Measurements from ENCODE around the gene CTDP1. TPM values are rescaled to one million over a fixed set of nuclear protein-coding genes. Genes with fewer than 3 reads are reported as not detected.

CTDP1 gene
- total and polyA plus RNA-seq, 9 of the 15 experiments (the other 6 are each of a cell fraction or from before 2014, with no cell fraction given), result 0.07 to 19.2 (median 4.0) TPM

GRCh38 chr18:79678665-79679551 is 695 bp upstream of the CTDP1 start (continued):
- TF ChIP-seq, protein P1, sequence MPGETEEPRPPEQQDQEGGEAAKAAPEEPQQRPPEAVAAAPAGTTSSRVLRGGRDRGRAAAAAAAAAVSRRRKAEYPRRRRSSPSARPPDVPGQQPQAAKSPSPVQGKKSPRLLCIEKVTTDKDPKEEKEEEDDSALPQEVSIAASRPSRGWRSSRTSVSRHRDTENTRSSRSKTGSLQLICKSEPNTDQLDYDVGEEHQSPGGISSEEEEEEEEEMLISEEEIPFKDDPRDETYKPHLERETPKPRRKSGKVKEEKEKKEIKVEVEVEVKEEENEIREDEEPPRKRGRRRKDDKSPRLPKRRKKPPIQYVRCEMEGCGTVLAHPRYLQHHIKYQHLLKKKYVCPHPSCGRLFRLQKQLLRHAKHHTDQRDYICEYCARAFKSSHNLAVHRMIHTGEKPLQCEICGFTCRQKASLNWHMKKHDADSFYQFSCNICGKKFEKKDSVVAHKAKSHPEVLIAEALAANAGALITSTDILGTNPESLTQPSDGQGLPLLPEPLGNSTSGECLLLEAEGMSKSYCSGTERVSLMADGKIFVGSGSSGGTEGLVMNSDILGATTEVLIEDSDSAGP (CRISPR knock-in tag; IDR thresholded peaks at IDR 0.05), result no peak
- no peak for TF ChIP-seq CXXC5 (CRISPR knock-in tag; IDR thresholded peaks at IDR 0.05)
- TF ChIP-seq CREB3 (tag; conservative IDR thresholded peaks at IDR 0.05; ENCODE audit: low read depth), result no peak
- TF ChIP-seq CREB3L1 (IDR thresholded peaks at IDR 0.05; ENCODE audit: borderline replicate concordance, low read depth), result no peak
- no peak for TF ChIP-seq NFYB (IDR thresholded peaks at IDR 0.05; ENCODE audit: extremely low read depth, insufficient read length)
- TF ChIP-seq KLF16 (IDR thresholded peaks at IDR 0.05), result 0 out of 2 replicates have a peak, but pooled peaks have one; percentile 27
- TF ChIP-seq POLR2G (IDR thresholded peaks at IDR 0.05; ENCODE audit: low read depth, low read length), result peak; percentile 88
- peak; percentile 66 for TF ChIP-seq PHF8 (IDR thresholded peaks at IDR 0.05; ENCODE audit: borderline replicate concordance, low read length)
- TF ChIP-seq, protein P2, sequence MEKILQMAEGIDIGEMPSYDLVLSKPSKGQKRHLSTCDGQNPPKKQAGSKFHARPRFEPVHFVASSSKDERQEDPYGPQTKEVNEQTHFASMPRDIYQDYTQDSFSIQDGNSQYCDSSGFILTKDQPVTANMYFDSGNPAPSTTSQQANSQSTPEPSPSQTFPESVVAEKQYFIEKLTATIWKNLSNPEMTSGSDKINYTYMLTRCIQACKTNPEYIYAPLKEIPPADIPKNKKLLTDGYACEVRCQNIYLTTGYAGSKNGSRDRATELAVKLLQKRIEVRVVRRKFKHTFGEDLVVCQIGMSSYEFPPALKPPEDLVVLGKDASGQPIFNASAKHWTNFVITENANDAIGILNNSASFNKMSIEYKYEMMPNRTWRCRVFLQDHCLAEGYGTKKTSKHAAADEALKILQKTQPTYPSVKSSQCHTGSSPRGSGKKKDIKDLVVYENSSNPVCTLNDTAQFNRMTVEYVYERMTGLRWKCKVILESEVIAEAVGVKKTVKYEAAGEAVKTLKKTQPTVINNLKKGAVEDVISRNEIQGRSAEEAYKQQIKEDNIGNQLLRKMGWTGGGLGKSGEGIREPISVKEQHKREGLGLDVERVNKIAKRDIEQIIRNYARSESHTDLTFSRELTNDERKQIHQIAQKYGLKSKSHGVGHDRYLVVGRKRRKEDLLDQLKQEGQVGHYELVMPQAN (IDR thresholded peaks at IDR 0.05; ENCODE audit: borderline replicate concordance), result peak; percentile 25; the same call in 1 of the 2 replicates
- peak; percentile 66 for TF ChIP-seq MYC (IDR thresholded peaks at IDR 0.05; ENCODE audit: low read depth, low read length)
- no peak for TF ChIP-seq MYC (CRISPR knock-in tag; IDR thresholded peaks at IDR 0.05; ENCODE audit: borderline replicate concordance, low read depth)
- no peak for TF ChIP-seq FOSL1 (tag; conservative IDR thresholded peaks at IDR 0.05)
- TF ChIP-seq, protein P3, sequence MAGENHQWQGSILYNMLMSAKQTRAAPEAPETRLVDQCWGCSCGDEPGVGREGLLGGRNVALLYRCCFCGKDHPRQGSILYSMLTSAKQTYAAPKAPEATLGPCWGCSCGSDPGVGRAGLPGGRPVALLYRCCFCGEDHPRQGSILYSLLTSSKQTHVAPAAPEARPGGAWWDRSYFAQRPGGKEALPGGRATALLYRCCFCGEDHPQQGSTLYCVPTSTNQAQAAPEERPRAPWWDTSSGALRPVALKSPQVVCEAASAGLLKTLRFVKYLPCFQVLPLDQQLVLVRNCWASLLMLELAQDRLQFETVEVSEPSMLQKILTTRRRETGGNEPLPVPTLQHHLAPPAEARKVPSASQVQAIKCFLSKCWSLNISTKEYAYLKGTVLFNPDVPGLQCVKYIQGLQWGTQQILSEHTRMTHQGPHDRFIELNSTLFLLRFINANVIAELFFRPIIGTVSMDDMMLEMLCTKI (IDR thresholded peaks at IDR 0.05; ENCODE audit: partially characterized antibody), result no peak
- no peak for TF ChIP-seq FOXM1 (IDR thresholded peaks at IDR 0.05; ENCODE audit: low read depth)
- no peak for TF ChIP-seq FOXM1 (CRISPR knock-in tag; IDR thresholded peaks at IDR 0.05; ENCODE audit: low read depth)
- TF ChIP-seq PCBP2 (IDR thresholded peaks at IDR 0.05; ENCODE audit: low read depth, low read length, poor library complexity, severe bottlenecking), result no peak
- no peak for TF ChIP-seq C11orf30 (IDR thresholded peaks at IDR 0.05; ENCODE audit: low read depth)
- peak; percentile 7; the same call in 1 of the 2 replicates for TF ChIP-seq JUND (IDR thresholded peaks at IDR 0.05; ENCODE audit: borderline replicate concordance, low read depth, low read length)
- TF ChIP-seq JUND (tag; IDR thresholded peaks at IDR 0.05; ENCODE audit: borderline replicate concordance, low read depth, low read length), result no peak
